K562 (cell line): ENCODE data around the gene TMC8. TPM values are rescaled to one million over a fixed set of nuclear protein-coding genes. Genes with fewer than 3 reads are reported as not detected.

ENCODE experiments used
- ATAC-seq: fragments of 200-7000 bp; cut with Tn5 transposase; 3 replicates; pipeline ENCODE4 v1.9.1; 2020; ENCODE audit warnings: moderate library complexity
- BruUV-seq: library from RNA; stranded (reverse); fragments of 400-500 nt; replicated peaks from 2 replicates; lab custom pipeline; 2021; lab: Mats Ljungman, UMichigan
- CTCF ChIA-PET: fragments of 300-600 bp; formaldehyde crosslinking; extraction: SDS; loops from one replicate; lab custom pipeline; 2021; ENCODE audit warnings: low intra/inter-chr PET ratio; lab: Yijun Ruan, JAX
- POLR2A ChIA-PET: fragments of 300-600, 350-650 bp; sonication (Branson Sonifier 250); formaldehyde crosslinking; extraction: SDS; loops from one replicate; lab custom pipeline; 2021; ENCODE audit warnings: antibody characterized with exemption, inconsistent platforms; lab: Yijun Ruan, JAX
- DNase-seq, 4 experiments: peaks; one replicate each; pipeline versions ENCODE4 v3.0.0 to v3.0.0-alpha.2; 2011 to 2018; ENCODE audit warnings: low spot score in 3 of 4, mixed read lengths in 3 of 4; ENCODE audit errors: extremely low read depth in 1 of 4
- FAIRE-seq: peaks from 2 replicates; lab custom pipeline; 2011; peaks lifted over from hg19 to GRCh38; lab: Jason Lieb, UNC
- H2AFZ ChIP-seq: 2 replicates; pipeline ENCODE4 v1.6.0; 2011; ENCODE audit warnings: low read depth, low read length, control low read depth, inconsistent platforms
- H3K27ac ChIP-seq: fragments of 200-600 bp; 3 replicates; pipeline ENCODE4 v1.8.0; 2011; ENCODE audit warnings: low read depth, mild to moderate bottlenecking, control low read depth, inconsistent platforms, low read length, moderate library complexity, mixed read lengths; ENCODE audit errors: extremely low read depth
- H3K27me3 ChIP-seq, 2 experiments: fragments of 300-600 bp in 1 of 2; 2 replicates in 1 of 2; 3 replicates in 1 of 2; pipeline versions ENCODE4 v1.6.0 to v1.8.0; 2011; ENCODE audit warnings: inconsistent platforms in 2 of 2, low read length in 2 of 2, mild to moderate bottlenecking in 1 of 2, mixed read lengths in 1 of 2, moderate library complexity in 1 of 2; ENCODE audit not compliant: control insufficient read depth in 2 of 2, insufficient read depth in 2 of 2
- H3K36me3 ChIP-seq: fragments of 300-600 bp; 3 replicates; pipeline ENCODE4 v1.8.0; 2011; ENCODE audit warnings: mild to moderate bottlenecking, low read length, inconsistent platforms; ENCODE audit not compliant: control insufficient read depth, insufficient read depth
- H3K4me1 ChIP-seq, 2 experiments: fragments of 200-600 bp in 1 of 2; replicated peaks in 1 of 2; 2 replicates in 1 of 2; 3 replicates in 1 of 2; pipeline versions ENCODE4 v1.5.1 to v1.8.0; 2011; ENCODE audit warnings: inconsistent platforms in 2 of 2, low read length in 2 of 2, mild to moderate bottlenecking in 1 of 2, mixed read lengths in 1 of 2, moderate library complexity in 1 of 2; ENCODE audit not compliant: control insufficient read depth in 2 of 2, insufficient read depth in 2 of 2
- H3K4me2 ChIP-seq: 2 replicates; pipeline ENCODE4 v1.6.1; 2011; ENCODE audit warnings: low read length, control low read depth, inconsistent platforms, mixed read lengths; ENCODE audit not compliant: insufficient read depth
- H3K4me3 ChIP-seq: fragments of 200-600 bp; sonication (generic), shearing (Covaris generic); 2 replicates; pipeline ENCODE4 v1.5.1; 2016; ENCODE audit warnings: control low read depth, inconsistent platforms
- H3K79me2 ChIP-seq: fragments of 200-600 bp; 3 replicates; pipeline ENCODE4 v1.8.0; 2011; ENCODE audit warnings: low read length, inconsistent platforms; ENCODE audit not compliant: control insufficient read depth, insufficient read depth
- H3K9ac ChIP-seq, 2 experiments: 2 replicates each; pipeline versions ENCODE4 v1.6.0 to v1.6.1; 2011; ENCODE audit warnings: low read depth in 2 of 2, low read length in 2 of 2, control low read depth in 1 of 2, inconsistent platforms in 1 of 2, mild to moderate bottlenecking in 1 of 2, mixed read lengths in 1 of 2; ENCODE audit not compliant: insufficient read depth in 1 of 2
- H3K9me1 ChIP-seq: one replicate; pipeline ENCODE4 v1.6.0; 2011; ENCODE audit warnings: inconsistent platforms, mild to moderate bottlenecking, low read length, moderate library complexity; ENCODE audit not compliant: control insufficient read depth, insufficient read depth
- H3K9me3 ChIP-seq: replicated peaks from 2 replicates; pipeline ENCODE4 v1.5.1; 2011; ENCODE audit warnings: low read depth, low read length, inconsistent platforms; ENCODE audit not compliant: control insufficient read depth, insufficient read depth
- H4K20me1 ChIP-seq: replicated peaks from 2 replicates; pipeline ENCODE4 v1.6.1; 2011; ENCODE audit warnings: low read length, inconsistent platforms, mixed read lengths; ENCODE audit not compliant: control insufficient read depth, insufficient read depth
- WGBS: fragments of 100-300 bp; shearing (Covaris generic); methylation state at CpG from one replicate; pipeline ENCODE4 v1.1.6; 2016; ENCODE audit warnings: low coverage, mixed read lengths; ENCODE audit not compliant: insufficient coverage; ENCODE audit errors: missing lambda C conversion rate; 5-methylcytosine and 5-hydroxymethylcytosine counted together
- in situ Hi-C: fragments of 300-500 bp; cut with MboI; formaldehyde crosslinking; loops from 4 replicates; pipeline ENCODE4 v1.15.0; 2018; ENCODE audit warnings: inconsistent platforms, mixed read lengths
- intact Hi-C: fragments of 100-400 bp; cut with micrococcal nuclease; formaldehyde crosslinking; loops from 2 replicates; pipeline ENCODE4 v1.14.2; 2022
- polyA plus RNA-seq, 8 experiments: library from polyadenylated mRNA; depleted of rRNA in 4 of 8; stranded (reverse) in 5 of 8; unstranded in 3 of 8; fragments of >200 nt; fragmentation: Nextera tagmentation in 2 of 8; fragmentation: Illumina TruSeq in 1 of 8; extraction: Ambion mirVana in 2 of 8; extraction: Trizol in 1 of 8; gene quantifications; 2 replicates each; pipeline versions ENCODE4 v1.2.1 to v1.2.3, GENCODE V29; 2011 to 2014; ENCODE audit warnings: inconsistent platforms in 1 of 8, missing spikeins in 1 of 8
- total RNA-seq, 7 experiments: library from RNA; depleted of rRNA in 6 of 7; stranded (reverse); fragments of >200 nt in 6 of 7; fragmentation: Illumina TruSeq in 2 of 7; extraction: Trizol in 2 of 7; gene quantifications; 2 replicates each; pipeline versions ENCODE4 v1.2.1 to v1.2.3, GENCODE V29; 2011 to 2021; ENCODE audit warnings: low replicate concordance in 1 of 7
- TF ChIP-seq, protein P1 (sequence below), 2 experiments: fragments of 450-650 bp; conservative IDR thresholded peaks; 2 replicates each; pipeline ENCODE4 v1.6.1; 2017; ENCODE audit warnings: mild to moderate bottlenecking in 2 of 2, moderate library complexity in 2 of 2
- TF ChIP-seq, protein P2 (sequence below): sonication (generic); formaldehyde crosslinking; IDR thresholded peaks from 2 replicates; pipeline ENCODE4 v1.8.1; 2023; ENCODE audit warnings: mild to moderate bottlenecking, missing genetic modification reagents

TMC8 gene
- total and polyA plus RNA-seq, 9 of the 15 experiments (the other 6 are each of a cell fraction or from before 2014, with no cell fraction given): 0.13 to 10.9 (median 2.8) TPM

DNA sequence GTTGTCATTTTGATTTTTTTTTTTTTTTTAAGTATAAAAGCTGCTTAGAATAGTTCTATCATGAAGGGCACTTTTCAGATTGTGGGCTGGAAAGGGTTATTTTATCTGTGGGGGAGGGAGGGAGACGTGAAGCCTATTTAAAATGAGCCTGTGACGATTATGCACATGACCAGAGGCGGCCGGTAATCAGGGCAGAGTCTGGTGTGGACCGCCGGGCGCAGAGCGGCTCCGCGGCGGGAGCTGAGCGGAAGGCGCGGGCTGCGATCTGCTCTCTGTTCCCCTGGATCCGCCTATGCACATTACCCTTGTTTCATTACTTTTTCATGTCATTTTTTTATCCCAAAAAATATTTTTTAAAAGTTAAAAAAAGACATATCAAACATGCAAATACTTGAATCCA lies 25.5 kb upstream of the TMC8 start:
- 76% methylated on average over 16 of the region's 16 CpGs for WGBS
- H3K4me2 ChIP-seq: no peak overlapping the region
- DNase-seq (no peak), ATAC-seq (peak; percentile 34; the same call in 1 of the 3 replicates), FAIRE-seq (no peak)
- ChIA-PET POLR2A (interaction anchor here (0.8 to 1.5 kb wide), 2 partner anchors 83 to 336 kb away, joined by 3 to 5 read pairs; partner anchors contain the start of gene AFMID), CTCF (no interaction called here)
- TF ChIP-seq, protein P1, sequence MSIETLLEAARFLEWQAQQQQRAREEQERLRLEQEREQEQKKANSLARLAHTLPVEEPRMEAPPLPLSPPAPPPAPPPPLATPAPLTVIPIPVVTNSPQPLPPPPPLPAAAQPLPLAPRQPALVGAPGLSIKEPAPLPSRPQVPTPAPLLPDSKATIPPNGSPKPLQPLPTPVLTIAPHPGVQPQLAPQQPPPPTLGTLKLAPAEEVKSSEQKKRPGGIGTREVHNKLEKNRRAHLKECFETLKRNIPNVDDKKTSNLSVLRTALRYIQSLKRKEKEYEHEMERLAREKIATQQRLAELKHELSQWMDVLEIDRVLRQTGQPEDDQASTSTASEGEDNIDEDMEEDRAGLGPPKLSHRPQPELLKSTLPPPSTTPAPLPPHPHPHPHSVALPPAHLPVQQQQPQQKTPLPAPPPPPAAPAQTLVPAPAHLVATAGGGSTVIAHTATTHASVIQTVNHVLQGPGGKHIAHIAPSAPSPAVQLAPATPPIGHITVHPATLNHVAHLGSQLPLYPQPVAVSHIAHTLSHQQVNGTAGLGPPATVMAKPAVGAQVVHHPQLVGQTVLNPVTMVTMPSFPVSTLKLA (conservative IDR thresholded peaks at IDR 0.05): no peak
- TF ChIP-seq, protein P2, sequence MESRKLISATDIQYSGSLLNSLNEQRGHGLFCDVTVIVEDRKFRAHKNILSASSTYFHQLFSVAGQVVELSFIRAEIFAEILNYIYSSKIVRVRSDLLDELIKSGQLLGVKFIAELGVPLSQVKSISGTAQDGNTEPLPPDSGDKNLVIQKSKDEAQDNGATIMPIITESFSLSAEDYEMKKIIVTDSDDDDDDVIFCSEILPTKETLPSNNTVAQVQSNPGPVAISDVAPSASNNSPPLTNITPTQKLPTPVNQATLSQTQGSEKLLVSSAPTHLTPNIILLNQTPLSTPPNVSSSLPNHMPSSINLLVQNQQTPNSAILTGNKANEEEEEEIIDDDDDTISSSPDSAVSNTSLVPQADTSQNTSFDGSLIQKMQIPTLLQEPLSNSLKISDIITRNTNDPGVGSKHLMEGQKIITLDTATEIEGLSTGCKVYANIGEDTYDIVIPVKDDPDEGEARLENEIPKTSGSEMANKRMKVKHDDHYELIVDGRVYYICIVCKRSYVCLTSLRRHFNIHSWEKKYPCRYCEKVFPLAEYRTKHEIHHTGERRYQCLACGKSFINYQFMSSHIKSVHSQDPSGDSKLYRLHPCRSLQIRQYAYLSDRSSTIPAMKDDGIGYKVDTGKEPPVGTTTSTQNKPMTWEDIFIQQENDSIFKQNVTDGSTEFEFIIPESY (CRISPR knock-in tag): peak; percentile 90; the same call in 1 of the 2 replicates
- peaks cover 7% of the 10 kb centered on the region for H3K9me3 ChIP-seq
- BruUV-seq: no TSS peak
- in situ Hi-C loops (no loop called here), intact Hi-C loops (no loop called here)
- H4K20me1 ChIP-seq: no peaks in the 10 kb centered on the region
- H3K27ac ChIP-seq: no peak overlapping the region
- H3K4me3 ChIP-seq: no peak overlapping the region
- H3K36me3 ChIP-seq: peaks cover 39% of the 10 kb centered on the region; the same call in 2 of the 3 replicates
- H3K27me3 ChIP-seq: no peaks in the 10 kb centered on the region
- H3K4me1 ChIP-seq: peaks cover 0 to 18% of the 10 kb centered on the region in 2 experiments; a peak in 3 of 5 replicates
- no peak overlapping the region for H3K9ac ChIP-seq
- H2AFZ ChIP-seq: no peak overlapping the region
- H3K9me1 ChIP-seq: no peaks in the 10 kb centered on the region
- no peaks in the 10 kb centered on the region for H3K79me2 ChIP-seq
